ENCODE measurements around the gene MAL.

The MAL gene

DNA sequence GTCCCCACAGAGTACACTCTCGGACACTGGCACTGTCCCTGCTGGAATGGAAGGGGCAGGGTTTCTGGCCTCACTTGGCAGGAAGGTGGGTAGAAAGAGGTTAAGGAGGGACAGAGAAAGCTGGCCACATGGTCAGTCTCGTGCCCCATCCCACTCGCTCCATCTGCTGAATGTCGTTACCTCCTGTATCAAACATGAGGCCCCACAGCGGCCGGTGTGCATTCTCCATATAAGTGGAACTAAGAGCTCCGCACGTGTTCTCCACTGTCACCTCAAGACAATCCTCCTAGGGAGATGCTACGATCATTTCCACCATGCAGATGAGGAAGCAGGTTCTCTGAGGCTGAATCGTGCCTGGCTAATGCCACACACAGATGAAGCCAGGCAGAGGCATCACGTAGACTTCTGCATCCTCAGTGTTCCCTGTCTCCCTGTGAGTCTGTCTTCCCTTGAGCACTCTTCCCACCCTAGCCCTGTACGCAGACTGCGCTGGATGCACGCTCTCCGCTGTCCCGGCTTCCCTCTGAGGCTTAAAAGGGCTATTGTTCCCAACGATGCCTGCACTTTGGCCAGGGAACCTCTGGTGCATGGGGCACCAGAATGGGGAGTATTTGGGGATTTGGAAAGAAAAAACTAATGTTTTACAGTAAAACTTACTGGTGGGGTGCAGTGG lies 35.1 kb downstream of the MAL start:
- no peak for DNase-seq (ENCODE audit: low read depth in 2 of 2, low spot score in 1 of 2)

- no peak for DNase-seq (ENCODE audit: low read depth in 2 of 2, low spot score in 1 of 2)
Measured at GRCh38 chr2:95061119-95061512, 35.6 kb downstream of the MAL start.

DNA sequence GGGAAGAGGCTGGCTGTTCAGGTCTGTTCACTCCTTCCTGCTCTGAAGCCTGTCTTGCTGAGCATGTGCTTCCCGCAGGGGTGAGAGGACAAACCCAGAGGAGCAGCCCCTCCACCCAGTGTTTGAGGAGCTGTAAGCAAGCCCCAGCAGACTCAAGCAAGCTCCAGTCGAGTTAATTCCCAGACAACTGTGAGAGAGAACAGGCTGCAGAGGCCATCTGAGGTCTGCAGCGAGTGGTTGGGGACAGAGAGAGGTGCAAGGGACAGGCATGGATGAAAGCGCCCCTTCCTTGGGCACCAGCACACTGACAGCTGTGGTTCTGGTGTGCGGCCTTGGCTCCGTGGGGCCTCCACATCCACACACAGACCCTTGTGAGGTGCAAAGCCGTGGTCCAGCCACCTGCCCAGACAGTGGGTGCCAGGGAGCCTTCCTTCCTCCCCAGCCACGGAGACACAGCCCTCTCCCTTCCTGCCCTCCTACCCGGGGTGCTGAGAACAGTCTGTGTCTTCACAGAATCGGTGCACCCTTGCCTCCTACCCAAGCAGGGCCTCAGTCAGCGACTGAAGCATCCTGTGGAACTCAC lies 36.2 kb downstream of the MAL start:
- no peak for DNase-seq (ENCODE audit: low read depth in 2 of 2, low spot score in 1 of 2)

DNA sequence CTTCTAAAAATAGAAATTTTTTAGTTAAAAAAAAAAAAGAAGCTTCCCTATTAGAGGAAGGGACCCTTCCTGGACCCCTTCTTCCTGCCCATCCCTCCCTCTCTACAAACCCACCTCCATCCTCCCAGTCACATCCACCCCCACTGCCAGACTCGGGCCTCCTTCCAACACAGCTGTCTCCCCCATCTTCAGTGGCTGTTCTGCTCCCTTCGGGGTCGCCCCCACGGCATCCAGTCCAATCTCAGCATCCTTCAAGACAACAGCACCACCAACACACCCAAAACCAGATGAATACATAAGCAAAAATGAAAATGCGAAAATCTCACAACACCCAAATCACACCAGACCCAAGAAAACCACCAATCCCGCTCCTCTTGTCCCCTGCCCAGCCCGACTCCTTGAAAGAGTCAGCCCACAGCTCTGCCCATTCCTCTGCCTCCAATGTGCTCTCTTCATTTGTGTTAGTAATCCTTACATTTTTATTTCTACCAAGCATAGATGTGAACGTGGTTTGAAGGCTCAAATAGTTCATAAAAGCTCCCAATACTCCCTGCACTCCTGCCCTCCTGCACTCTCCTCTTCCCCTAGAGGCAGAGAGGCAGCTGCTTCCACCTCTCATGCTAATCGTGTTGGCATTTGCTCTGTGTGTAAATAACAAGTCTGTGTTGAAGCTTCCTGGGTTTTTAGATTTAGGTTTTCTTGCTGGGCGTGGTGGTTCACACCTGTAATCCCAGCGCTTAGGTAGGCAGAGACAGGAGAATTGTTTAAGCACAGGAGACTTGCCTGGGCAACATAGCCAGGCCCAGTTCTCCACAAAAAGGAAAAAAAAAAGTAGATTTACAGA lies 37.0 kb downstream of the MAL start:
- no peak for DNase-seq (ENCODE audit: low read depth in 2 of 2, low spot score in 1 of 2)

DNA sequence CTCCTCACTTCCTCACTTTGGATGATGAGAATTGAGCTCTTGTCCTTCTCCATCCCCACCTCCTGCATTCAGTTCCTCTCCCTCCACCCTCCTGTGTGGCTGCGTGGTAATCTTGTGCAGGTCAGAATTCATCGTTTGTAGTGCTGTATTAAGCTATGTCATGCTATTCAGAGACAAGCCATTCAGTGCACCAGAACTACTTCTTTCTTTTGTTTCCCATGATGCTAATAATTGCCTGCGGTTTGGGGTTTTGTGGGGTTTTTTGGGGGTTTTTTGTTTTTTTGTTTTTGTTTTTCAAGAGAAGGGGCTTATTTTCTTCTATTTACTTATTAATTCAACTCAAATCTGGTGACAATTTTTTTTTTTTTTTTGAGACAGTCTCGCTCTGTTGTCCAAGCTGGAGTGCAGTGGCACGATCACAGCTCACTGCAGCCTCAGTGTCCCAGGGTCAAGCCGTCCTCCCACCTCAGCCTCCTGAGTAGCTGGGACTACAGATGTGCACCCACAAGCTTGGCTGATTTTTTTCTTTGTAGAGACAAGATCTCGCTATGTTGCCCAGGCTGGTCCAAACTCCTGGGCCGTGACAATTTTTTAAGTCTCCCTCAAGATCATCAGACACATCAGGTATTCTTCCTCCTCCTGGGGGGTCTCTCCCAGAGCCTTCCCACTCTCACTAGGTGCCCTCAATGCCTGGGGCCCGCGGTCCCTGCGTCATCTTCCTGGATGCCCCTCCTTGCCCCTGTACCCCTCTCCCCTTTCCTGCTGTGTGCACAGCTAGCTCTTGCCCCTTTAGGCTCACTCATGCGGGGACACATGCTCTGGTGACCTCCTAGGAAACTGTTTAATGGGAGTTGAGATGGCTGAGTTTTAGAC lies 37.8 kb downstream of the MAL start:
- no peak for DNase-seq (ENCODE audit: low read depth in 2 of 2, low spot score in 1 of 2)

DNA sequence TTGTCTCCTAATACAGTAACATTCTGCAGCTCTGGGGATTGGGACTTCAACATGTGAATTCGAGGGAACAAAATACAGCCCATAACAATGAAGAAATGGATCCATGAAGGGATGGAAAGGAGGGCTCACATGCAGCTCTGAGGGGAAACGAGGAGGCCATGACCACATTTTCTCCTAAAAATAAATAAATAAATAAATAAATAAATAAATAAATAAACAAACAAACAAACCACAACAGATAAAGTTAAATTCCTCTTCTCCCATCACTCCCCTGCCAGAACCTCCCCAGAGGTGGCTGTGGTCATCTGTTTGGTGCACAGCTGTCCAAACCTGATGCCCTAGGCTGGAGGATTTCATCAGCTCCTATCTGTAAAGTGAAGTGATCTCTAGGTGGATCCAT lies 42.7 kb downstream of the MAL start:
- no peak for DNase-seq (ENCODE audit: low read depth in 2 of 2, low spot score in 1 of 2)

DNA sequence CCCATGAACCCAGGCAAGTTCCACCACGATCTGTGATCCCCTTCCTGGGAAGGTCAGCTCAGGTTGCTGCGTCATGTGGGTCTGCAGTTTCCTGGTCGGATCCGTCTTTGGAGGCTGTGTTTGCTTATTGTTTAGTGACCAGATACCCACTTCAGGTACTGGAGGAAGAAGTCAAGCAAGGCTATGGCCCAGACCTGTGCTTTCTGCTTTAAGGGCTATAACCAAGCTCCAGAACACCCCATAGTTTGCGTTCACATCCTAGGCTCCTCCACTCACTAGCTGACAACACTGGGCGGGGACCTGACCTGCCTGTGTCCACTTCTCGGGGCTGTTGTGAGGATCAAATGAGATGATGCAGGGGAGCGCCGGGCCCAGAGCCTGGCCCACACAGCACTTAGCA lies 44.0 kb downstream of the MAL start:
- no peak for DNase-seq (ENCODE audit: low read depth in 2 of 2, low spot score in 1 of 2)

DNA sequence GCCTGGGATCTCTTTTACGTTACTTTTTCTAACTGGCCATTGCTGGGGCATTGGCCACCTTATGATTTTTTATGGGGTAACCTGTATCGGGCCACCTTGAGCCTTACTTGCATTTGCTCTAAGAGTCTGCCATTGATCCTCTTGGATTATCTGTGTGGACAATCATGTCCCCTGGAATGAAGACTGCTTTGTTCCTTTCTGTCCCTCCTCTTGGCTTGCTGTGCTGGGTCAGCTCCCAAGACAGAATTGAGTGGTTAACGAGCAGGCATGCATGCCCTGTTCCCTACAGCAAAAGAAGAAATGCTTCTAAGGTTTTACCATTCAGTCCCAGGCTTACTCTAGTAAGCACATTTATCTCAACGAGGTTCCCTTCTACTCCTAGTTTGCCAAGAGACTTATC lies 46.3 kb downstream of the MAL start:
- no peak for DNase-seq (ENCODE audit: low read depth in 2 of 2, low spot score in 1 of 2)

- DNase-seq (ENCODE audit: low read depth in 2 of 2, low spot score in 1 of 2) = no peak
Measured at GRCh38 chr2:95072424-95072823, 46.9 kb downstream of the MAL start.

DNA sequence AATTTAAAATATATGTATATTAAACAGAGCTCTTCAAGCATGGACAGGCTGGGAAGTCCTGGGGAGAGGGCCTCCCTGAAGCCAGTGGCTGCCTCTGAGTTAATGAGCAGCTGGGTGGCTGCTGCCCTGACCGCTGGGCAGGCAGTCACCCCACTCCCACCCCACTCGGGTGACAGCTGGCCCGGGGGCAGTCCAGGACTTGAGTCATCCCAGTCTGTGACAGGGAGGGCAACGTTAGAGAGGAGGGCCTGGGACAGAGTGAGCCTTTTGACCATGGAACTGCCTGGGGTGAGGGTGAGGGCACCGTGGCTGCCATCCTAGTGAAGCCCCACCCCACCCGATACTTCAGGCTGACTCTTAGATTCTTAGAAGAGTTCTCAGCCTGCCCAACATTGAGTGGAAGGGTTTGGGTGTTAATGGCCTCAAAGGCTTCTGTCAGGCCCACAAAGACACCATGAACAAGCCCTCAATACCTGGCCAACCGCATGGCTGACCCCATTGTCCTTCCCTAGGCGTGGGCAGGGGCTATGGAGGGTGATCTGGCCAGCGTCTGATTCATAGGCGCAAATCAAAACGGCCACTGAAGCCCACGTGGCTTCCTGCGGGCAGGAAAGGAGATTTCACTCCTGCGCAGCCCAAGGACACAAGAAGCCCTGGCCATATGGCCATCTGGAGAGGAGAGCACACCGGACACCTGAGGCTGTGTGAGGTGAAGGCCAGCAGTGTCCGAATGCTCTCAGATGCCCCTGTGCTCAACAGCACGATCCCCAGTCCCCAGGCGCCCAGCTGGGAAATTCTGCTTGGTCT lies 48.6 kb downstream of the MAL start:
- DNase-seq (ENCODE audit: low read depth in 2 of 2, low spot score in 1 of 2) = no peak

DNA sequence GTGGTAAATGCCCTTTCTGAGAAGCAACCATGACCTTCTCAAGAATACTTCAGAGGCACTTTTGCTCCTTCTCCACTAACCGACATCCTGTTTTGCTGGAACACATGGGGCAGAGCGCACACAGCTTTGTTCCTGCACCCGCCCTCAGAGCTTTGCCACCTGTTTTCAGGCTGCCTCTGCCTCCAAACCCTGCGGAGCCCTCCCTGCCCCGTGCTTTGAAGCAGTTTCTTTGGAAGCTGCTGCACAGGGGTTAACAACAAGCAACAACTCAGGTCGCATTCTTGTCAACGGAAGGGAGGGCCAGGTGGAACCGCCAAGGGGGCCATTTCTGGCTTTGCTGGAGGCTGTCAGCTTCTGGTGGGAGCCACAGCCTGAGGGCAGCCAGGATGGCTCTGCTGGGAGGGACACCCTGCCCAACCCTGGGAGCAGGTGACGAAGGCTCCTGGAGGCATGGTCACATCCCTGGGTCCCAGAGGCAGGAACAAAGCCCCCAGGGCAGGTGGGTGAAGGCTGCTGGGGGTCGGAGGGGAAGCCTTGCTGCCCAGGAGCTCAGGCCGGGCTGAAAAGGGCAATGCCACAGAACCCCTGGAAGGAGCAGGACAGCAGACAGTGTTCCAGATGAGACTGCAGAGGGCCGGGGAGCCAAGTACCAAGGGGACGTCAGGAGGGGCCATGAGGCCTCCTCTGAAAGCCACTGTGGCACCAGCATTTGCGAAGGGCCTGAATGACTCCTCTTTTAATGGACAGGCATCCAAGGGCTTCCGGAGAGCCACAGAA lies 49.3 kb downstream of the MAL start:
- peak in 1 of 2 donors; percentile 41 for DNase-seq (ENCODE audit: low read depth in 2 of 2, low spot score in 1 of 2)

DNA sequence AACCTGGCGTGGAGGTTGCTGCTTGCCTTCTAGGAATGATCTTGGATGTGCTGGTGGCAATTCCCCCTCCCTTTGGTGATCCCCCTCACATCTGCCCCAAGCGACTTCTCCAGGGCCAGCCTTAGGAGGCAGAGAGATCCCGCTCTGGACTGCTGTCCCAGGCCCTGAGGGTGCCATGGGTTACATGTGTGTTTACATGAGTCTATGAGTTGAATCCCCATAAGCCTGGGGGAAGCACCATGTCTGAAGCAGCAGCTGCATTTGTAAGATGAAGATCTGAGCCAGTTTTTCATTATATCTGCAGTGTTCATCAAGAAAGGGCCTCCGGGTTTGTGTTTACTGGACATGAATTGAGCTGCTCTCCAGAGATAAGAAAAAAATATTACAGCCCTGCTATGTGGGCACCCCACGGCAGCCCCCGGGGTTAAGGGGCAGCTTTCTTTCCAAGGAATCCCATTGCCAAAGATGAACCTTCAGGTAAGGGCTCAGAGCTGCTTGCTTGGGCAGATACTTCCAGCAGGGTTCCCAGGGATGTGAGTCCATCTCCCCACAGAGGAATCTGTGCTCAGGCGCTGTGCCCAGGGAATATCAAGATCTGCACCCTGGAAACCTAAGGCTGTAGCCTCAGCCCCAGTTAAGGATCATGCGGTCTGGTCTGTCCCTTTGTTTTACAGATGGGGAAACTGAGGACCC lies 50.1 kb downstream of the MAL start:
- no peak for DNase-seq (ENCODE audit: low read depth in 2 of 2, low spot score in 1 of 2)

DNA sequence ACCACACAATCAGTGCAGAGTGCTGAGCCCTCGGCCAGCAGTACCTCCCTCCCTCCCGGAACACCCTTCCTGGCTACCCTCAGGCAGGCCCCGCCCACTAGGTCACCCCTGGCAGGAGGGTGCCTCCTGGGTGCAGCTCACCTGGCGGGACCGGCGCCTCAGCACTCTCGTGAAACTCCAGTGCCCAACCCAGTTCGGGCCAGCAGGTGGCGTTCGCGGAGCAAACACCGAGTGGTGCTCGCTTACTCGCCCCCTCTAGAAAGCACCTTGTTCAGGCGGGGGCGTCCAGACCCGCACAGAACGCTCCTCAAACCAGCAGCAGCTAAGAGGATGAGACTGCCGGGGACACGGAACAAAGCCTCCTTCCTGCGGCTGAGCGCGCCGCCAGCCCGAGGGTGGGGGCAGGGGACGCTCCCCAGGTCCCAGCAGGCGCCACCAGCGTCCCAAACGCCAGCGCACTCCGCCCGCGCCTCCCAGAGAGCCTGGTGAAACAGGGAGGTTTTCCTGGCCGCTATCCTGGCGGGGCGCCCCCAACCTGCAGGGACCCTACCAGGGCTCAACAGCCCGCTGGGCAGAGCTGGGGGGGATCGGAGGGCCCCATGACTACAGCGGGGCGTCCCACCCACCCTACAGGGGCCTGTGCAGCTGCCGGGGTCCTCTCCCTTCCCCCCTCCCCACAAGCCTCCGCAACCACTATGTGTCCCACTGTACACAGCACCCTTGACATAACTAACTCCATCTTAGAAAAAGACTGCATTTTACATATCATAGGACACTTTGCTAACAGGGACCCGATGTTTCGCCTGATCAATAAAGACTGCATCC lies 51.4 kb downstream of the MAL start:
- DNase-seq (ENCODE audit: low read depth in 2 of 2, low spot score in 1 of 2) = peak; percentile 77 to 85

DNA sequence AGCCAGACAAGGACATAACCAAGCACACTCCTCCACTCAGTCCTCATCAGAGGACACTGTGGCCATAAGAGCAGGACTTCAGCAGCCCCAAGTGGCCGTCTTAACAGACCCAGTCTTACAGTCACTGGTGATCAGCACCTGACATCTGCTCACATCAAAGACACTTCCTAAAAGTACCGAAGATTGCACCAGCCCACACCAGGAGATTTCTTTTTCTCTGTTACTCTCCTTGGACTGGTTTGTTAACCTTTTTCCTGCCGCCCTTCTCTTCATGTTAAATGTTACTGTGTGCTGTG lies 52.0 kb downstream of the MAL start:
- no peak for DNase-seq (ENCODE audit: low read depth in 2 of 2, low spot score in 1 of 2)

- no peak for DNase-seq (ENCODE audit: low read depth in 2 of 2, low spot score in 1 of 2)
Measured at GRCh38 chr2:95077861-95078603, 52.5 kb downstream of the MAL start.

- DNase-seq (ENCODE audit: low read depth in 2 of 2, low spot score in 1 of 2) = no peak
Measured at GRCh38 chr2:95079199-95079683, 53.7 kb downstream of the MAL start.

DNA sequence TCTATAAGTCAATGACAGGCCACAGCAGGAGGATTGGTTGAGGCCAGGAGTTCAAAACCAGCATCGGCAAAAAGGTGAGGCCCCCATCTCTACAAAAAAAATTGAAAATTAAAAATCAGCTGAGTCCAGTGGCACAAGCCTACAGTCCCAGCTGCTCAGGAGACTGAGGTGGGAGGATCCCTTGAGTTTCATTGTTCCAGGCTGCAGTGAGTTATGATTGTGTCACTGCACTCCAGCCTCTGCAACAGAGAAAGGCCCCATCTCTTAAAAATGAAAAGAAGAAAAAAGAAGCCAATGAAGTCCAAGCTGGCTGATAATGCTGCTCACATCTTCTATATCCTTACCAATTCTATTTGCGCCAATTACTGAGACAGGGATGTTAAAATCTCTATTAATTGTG lies 57.0 kb downstream of the MAL start:
- DNase-seq (ENCODE audit: low read depth in 2 of 2, low spot score in 1 of 2) = no peak

GRCh38 chr2:95086017-95086416 lies 60.5 kb downstream of the MAL start:
- DNase-seq (ENCODE audit: low read depth in 2 of 2, low spot score in 1 of 2) = no peak
